ENCODE measurements around the gene WDR31. TPM values are rescaled to one million over a fixed set of nuclear protein-coding genes. Genes with fewer than 3 reads are reported as not detected.
A peak's percentile ranks its signal among the peaks of the same experiment; 100 is the strongest.
"Not testable (repeated sequence)": the region's sequence is repeated elsewhere in the genome, so short reads cannot be mapped to it uniquely, and the experiment has no call there.

The WDR31 gene
- polyA plus RNA-seq, 1 donor: 7.7 TPM

DNA sequence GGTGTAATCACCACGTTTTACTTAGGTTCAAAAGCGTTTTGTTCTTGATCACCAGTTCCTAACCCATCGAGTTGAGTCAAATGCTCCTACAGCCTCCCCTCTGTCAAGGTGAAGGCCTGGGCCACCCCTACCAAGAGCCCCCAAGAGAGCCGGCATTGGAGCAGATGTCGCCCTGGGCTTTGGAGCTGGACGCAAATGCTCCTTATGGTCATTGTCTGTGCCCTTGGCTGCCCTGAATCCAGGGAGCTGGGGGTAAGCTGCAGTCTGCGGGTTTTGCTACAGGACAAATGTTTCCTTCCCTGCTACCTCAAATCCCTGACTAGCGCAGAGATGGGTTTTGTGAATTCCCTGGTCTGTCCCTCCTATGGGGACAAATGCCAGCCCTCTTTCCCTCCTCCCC lies 41.8 kb downstream of the WDR31 start:
- no peak for DNase-seq

DNA sequence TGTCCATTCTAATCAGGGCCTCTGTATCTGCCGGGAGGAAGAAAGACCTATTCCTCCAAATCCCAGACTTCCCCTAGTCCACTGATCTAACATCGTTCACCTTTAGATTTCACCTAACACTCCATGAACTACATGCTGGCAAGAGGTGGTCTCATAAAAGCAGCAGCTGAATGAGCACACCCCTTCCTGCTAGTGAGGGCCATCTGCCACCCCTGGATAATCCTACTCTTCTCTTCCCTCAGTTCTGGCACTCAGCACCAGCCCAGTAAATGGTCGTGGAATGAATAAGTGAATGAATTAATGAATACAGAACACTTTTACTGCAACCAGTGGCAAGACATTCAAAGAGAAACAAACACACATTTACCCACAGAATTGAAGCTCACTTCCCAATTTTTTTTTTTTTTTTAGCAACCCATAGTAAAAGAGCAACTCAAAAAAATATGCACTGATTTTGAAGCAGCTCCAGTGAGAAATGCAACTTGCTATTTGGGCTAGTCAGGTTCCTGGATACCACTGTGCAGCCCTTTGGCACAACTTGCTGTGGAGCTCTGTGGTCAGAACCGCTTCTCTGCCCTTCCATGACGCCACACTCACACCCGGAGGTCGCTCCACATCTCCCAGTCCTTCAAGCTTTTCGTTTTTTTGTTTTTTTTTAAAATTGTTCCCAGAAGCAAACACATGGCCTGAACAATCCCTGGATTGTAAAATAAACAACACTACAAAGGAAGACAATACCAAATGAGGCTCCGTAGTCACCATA lies 43.1 kb downstream of the WDR31 start:
- DNase-seq: no peak

DNA sequence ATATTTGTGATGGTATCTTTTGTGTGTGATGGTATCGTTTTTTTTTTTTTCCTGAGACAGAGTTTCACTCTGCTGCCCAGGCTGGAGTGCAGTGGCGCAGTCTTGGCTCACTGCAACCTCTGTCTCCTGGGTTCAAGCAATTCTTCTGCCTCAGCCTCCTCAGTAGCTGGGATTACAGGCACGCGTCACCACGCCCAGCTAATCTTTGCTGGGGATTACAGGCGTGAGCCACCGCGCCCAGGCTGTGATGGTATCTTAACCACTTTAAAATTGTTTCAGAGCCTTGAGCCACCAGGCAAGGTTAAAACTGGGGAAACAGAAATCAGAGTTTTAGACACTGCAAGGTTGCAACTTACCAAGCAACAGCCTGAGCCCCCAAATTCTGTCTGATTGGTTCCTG lies 43.8 kb downstream of the WDR31 start:
- not testable (repeated sequence) for DNase-seq

- no peak for DNase-seq
Observed at GRCh38 chr9:113293285-113293878, 46.7 kb downstream of the WDR31 start.

DNA sequence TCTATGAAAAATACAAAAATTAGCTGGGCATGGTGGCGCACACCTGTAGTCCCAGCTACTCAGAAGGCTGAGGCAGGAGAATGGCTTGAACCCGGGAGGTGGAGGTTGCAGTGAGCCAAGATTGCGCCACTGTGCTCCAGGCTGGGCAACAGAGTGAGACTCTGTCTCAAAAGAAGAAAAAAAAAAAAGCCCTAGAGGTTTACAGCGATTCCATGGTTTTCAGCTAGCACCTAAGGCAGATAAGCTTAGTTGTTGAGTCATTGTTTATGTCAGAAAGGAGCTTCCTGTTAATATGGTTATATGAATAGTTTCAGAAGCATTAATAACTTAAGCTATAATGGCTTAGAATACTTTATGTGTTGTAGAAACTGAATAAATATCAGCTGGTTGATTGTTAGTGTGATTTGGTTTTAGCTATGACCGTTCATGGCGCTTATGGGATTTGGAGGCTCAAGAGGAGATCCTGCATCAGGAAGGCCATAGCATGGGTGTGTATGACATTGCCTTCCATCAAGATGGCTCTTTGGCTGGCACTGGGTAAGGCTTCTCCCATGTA lies 49.9 kb downstream of the WDR31 start:
- no peak for DNase-seq

GRCh38 chr9:113289091-113289490 lies 51.0 kb downstream of the WDR31 start:
- no peak for DNase-seq

- DNase-seq: no peak
Observed at GRCh38 chr9:113281356-113281755, 58.7 kb downstream of the WDR31 start.

GRCh38 chr9:113278840-113279239 lies 61.2 kb downstream of the WDR31 start:
- no peak for DNase-seq

GRCh38 chr9:113275157-113276131 lies 64.6 kb downstream of the WDR31 start, which contains the start of the genes CDC26 and PRPF4:
Gene CDC26 (minus strand): TSS chr9:113275572. CDS start chr9:113272507, 3,065 bp downstream.
Gene PRPF4 (plus strand): TSS chr9:113275658. CDS start chr9:113275744, 86 bp downstream.
- peak; percentile 98 for DNase-seq

DNA sequence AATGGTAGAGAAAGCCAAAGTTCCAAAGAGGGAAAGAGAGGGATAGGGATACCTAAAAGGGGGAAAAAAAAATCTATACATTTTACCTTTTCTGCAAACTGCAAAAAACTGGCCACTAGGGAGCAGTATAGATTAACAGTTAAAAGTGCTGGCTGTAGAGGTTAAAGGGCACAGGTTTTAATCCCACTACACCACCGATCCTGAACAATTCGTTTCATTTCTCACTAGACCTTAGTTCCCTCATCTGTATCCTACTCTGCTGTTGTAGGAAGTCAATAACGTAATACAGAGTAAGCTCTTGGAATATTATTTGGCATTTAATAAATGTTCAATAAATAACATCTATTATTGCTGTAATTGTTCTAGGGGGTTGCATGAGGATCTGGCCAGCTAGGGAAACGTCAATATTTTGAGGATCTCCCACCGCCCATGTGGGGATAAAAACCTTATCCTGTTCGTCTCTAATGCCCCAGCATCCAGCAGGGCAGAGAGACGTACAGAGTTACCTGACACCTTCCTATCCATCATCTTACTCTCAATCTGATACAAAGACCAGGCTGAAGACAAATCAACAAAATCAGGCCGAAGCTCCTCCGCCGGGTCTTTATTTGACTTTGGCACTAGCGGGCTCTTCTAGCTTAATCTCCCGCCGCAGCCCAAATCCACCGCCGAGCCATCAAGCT lies 65.5 kb downstream of the WDR31 start:
- DNase-seq: peak; percentile 76

DNA sequence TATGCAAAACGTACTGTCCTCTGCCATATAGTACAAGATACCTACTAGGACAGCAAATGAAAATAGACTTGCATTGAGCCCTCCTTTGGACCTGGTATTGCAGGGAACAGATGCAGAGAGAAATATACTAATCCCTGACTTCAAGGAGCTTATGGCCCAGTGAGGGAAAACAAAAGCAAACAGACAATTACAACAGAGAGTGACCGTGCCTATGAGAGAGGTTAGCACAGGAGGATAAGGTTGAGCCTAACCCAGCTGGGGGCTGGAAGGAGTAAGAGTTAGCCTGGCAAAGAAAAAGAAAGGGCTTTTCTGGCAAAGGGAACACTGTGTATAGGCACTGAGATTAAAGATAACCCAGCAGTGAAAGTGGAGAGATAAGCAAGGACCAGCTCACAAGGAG lies 70.2 kb downstream of the WDR31 start:
- DNase-seq: no peak

DNA sequence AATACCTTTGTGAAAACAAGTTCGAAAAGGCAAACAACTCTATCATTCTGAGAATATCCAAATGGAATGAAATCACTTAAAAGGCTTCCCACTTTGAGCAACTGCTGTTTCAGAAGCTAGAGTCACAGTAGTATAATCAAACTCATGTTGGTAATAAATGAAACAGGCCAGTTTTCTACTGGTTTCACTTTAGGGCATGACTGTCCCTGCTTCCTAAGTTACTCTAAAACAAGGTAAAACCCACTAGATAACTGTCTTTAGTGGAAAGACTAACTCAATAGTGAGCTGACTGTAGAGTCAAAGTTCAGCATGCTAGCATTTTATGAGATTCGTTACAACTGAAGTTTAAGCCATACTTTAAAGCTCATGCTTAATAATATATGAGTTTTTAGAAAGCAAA lies 70.7 kb downstream of the WDR31 start:
- no peak for DNase-seq

GRCh38 chr9:113267911-113268566 lies 72.0 kb downstream of the WDR31 start:
- no peak for DNase-seq

DNA sequence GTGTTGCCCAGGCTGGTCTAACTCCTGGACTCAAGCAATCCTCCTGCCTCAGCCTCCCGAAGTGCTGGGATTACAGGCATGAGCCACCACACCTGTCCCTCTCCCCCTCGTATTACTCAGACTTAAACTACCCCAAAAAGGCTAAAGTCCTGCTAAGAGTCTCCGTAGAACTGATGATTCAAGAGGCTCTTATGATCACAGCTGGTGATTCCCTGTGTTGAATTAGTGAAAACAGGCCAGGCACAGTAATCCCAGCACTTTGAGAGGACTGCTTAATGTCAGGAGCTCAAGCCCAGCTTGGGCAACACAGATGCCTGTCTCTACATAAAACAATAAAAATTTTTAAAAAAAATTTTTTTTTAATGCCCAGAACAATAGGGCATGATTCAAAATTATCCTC lies 73.9 kb downstream of the WDR31 start:
- no peak for DNase-seq

Other genes starting within 250 kb of the WDR31 start
- gene SLC31A2, start 189.3 kb downstream of the WDR31 start, polyA plus RNA-seq (ENCODE audit: insufficient read length): 3.6 TPM
- gene FKBP15, start 119.0 kb downstream of the WDR31 start, polyA plus RNA-seq (ENCODE audit: insufficient read length): 33.4 TPM
- gene SLC31A1, start 118.7 kb downstream of the WDR31 start, polyA plus RNA-seq (ENCODE audit: insufficient read length): 29.5 TPM
- 38.9 TPM for gene CDC26, start 64.7 kb downstream of the WDR31 start, polyA plus RNA-seq (ENCODE audit: insufficient read length)
- gene PRPF4, start 64.6 kb downstream of the WDR31 start, polyA plus RNA-seq (ENCODE audit: insufficient read length): 43.3 TPM
- 5.1 TPM for gene RNF183, start 36.9 kb downstream of the WDR31 start, polyA plus RNA-seq (ENCODE audit: insufficient read length)
- 7.8 TPM for gene BSPRY, start 9.3 kb upstream of the WDR31 start, polyA plus RNA-seq (ENCODE audit: insufficient read length)
- 39.7 TPM for gene HDHD3, start 36.7 kb upstream of the WDR31 start, polyA plus RNA-seq (ENCODE audit: insufficient read length)
- gene ALAD, start 61.0 kb upstream of the WDR31 start, polyA plus RNA-seq (ENCODE audit: insufficient read length): 51.0 TPM
- gene POLE3, start 70.4 kb upstream of the WDR31 start, polyA plus RNA-seq (ENCODE audit: insufficient read length): 71.1 TPM
- gene C9orf43, start 70.5 kb upstream of the WDR31 start, polyA plus RNA-seq (ENCODE audit: insufficient read length): 2.3 TPM
- 38.5 TPM for gene RGS3, start 123.5 kb upstream of the WDR31 start, polyA plus RNA-seq (ENCODE audit: insufficient read length)

Measured in left kidney (tissue), 2 donors.